HepG2 (cell line): ENCODE data around the gene ZNF3. TPM values are rescaled to one million over a fixed set of nuclear protein-coding genes. Genes with fewer than 3 reads are reported as not detected.

Source experiments
- ARNTL ChIP-seq: sonication (generic); formaldehyde crosslinking; IDR thresholded peaks from 2 replicates; pipeline ENCODE4 v1.4.0; 2020; ENCODE audit warnings: mild to moderate bottlenecking, missing genetic modification reagents
- ASH2L ChIP-seq: fragments of 300-600, 200-600 bp; sonication (generic); IDR thresholded peaks from 2 replicates; pipeline ENCODE4 v1.7.0; 2017; ENCODE audit warnings: low read depth, mild to moderate bottlenecking, moderate library complexity, mixed read lengths, low read length; ENCODE audit not compliant: insufficient read length
- BATF2 ChIP-seq: sonication (generic); formaldehyde crosslinking; IDR thresholded peaks from 2 replicates; pipeline ENCODE4 v1.8.0; 2022; ENCODE audit warnings: mild to moderate bottlenecking, missing genetic modification reagents, moderate library complexity
- ETV5 ChIP-seq: IDR thresholded peaks from 2 replicates; pipeline ENCODE4 v1.6.1; 2018; ENCODE audit warnings: missing biosample characterization, missing genetic modification reagents, inconsistent platforms, borderline replicate concordance
- FUBP1 ChIP-seq: sonication (generic); formaldehyde crosslinking; IDR thresholded peaks from 2 replicates; pipeline ENCODE4 v1.5.1; 2020; ENCODE audit warnings: missing genetic modification reagents, mild to moderate bottlenecking, borderline replicate concordance
- GATAD2A ChIP-seq: IDR thresholded peaks from 2 replicates; pipeline ENCODE4 v1.6.1; 2016
- GPN1 ChIP-seq: sonication (generic); formaldehyde crosslinking; IDR thresholded peaks from 2 replicates; pipeline ENCODE4 v1.5.1; 2020; ENCODE audit warnings: missing genetic modification reagents, borderline replicate concordance
- REXO4 ChIP-seq: sonication (generic); formaldehyde crosslinking; IDR thresholded peaks from 2 replicates; pipeline ENCODE4 v1.8.0; 2022; ENCODE audit warnings: missing genetic modification reagents, mild to moderate bottlenecking, borderline replicate concordance
- SOX13 ChIP-seq, 3 experiments: fragments of 450-650 bp in 1 of 3; sonication (generic) in 1 of 3; formaldehyde crosslinking in 1 of 3; IDR thresholded peaks in 2 of 3; conservative IDR thresholded peaks in 1 of 3; 2 replicates each; pipeline versions ENCODE4 v1.5.0 to v1.6.1; 2016 to 2020; ENCODE audit warnings: antibody characterized with exemption in 1 of 3, mild to moderate bottlenecking in 1 of 3, missing compliant biosample characterization in 1 of 3, missing genetic modification reagents in 1 of 3, moderate library complexity in 1 of 3
- TIGD3 ChIP-seq: sonication (generic); formaldehyde crosslinking; IDR thresholded peaks from 2 replicates; pipeline ENCODE4 v1.5.1; 2020; ENCODE audit warnings: mild to moderate bottlenecking, missing genetic modification reagents, borderline replicate concordance
- TOE1 ChIP-seq: sonication (generic); formaldehyde crosslinking; IDR thresholded peaks from 2 replicates; pipeline ENCODE4 v1.4.0; 2020; ENCODE audit warnings: mild to moderate bottlenecking, missing genetic modification reagents
- ZHX2 ChIP-seq, 2 experiments: sonication (generic) in 1 of 2; formaldehyde crosslinking in 1 of 2; IDR thresholded peaks; 2 replicates each; pipeline versions ENCODE4 v1.6.1 to v1.9.0; 2014 to 2022; ENCODE audit warnings: antibody characterized with exemption in 1 of 2, borderline replicate concordance in 1 of 2, inconsistent platforms in 1 of 2, low read depth in 1 of 2, missing genetic modification reagents in 1 of 2
- ZNF207 ChIP-seq: fragments of 450-650 bp; IDR thresholded peaks from 2 replicates; pipeline ENCODE4 v1.6.1; 2016; ENCODE audit warnings: antibody characterized with exemption, borderline replicate concordance
- ZNF296 ChIP-seq: sonication (generic); formaldehyde crosslinking; conservative IDR thresholded peaks from 2 replicates; pipeline ENCODE4 v1.5.0; 2020; ENCODE audit warnings: mild to moderate bottlenecking, missing genetic modification reagents
- ZNF331 ChIP-seq: sonication (generic); formaldehyde crosslinking; IDR thresholded peaks from 2 replicates; pipeline ENCODE4 v1.4.0; 2020; ENCODE audit warnings: missing genetic modification reagents
- ZNF33B ChIP-seq: sonication (generic); formaldehyde crosslinking; IDR thresholded peaks from 2 replicates; pipeline ENCODE4 v1.5.1; 2020; ENCODE audit warnings: mild to moderate bottlenecking, missing genetic modification reagents
- ZNF614 ChIP-seq: IDR thresholded peaks from 2 replicates; pipeline ENCODE4 v1.6.1; 2018; ENCODE audit warnings: missing biosample characterization, missing genetic modification reagents, inconsistent platforms, borderline replicate concordance
- ZNF703 ChIP-seq: sonication (generic); formaldehyde crosslinking; IDR thresholded peaks from 2 replicates; pipeline ENCODE4 v1.5.1; 2020; ENCODE audit warnings: missing genetic modification reagents, mild to moderate bottlenecking, moderate library complexity, borderline replicate concordance
- polyA plus RNA-seq, 8 experiments: library from polyadenylated mRNA; depleted of rRNA in 3 of 8; stranded (reverse) in 7 of 8; unstranded in 1 of 8; fragments of >200 nt; fragmentation: Illumina TruSeq in 4 of 8; extraction: Trizol in 4 of 8; gene quantifications; 2 replicates each; pipeline versions ENCODE4 v1.2.1 to v1.2.3, GENCODE V29; 2011 to 2016; ENCODE audit warnings: low read depth in 4 of 8, missing spikeins in 1 of 8, mixed read lengths in 1 of 8; ENCODE audit not compliant: insufficient read depth in 1 of 8
- total RNA-seq, 5 experiments: library from RNA; depleted of rRNA; stranded (reverse); fragments of >200 nt; fragmentation: Illumina TruSeq; extraction: Trizol; gene quantifications; 2 replicates each; pipeline ENCODE4 v1.2.3, GENCODE V29; 2016; ENCODE audit warnings: low read depth in 1 of 5

ZNF3 gene
- total and polyA plus RNA-seq, 2 of the 13 experiments (the other 11 are each of a cell fraction or from before 2014, with no cell fraction given): 33.7 to 56.9 TPM

- TF ChIP-seq ZNF207 (no peak), GPN1 (no peak), ZNF33B (CRISPR knock-in tag) (no peak), ZNF614 (CRISPR knock-in tag) (no peak), TOE1 (CRISPR knock-in tag) (no peak), ASH2L (no peak), REXO4 (CRISPR knock-in tag) (no peak), BATF2 (CRISPR knock-in tag) (no peak), ZNF331 (CRISPR knock-in tag) (no peak), TIGD3 (CRISPR knock-in tag) (no peak), SOX13 (IDR thresholded peaks at IDR 0.05) (no peak), SOX13 (CRISPR knock-in tag; conservative IDR thresholded peaks at IDR 0.05 in 1 of 2, IDR thresholded peaks at IDR 0.05 in 1 of 2) (peak in 1 of 2 experiments; percentile 3; a peak in 1 of 4 replicates), FUBP1 (CRISPR knock-in tag) (no peak), GATAD2A (CRISPR knock-in tag) (no peak), ZNF703 (CRISPR knock-in tag) (no peak), ARNTL (CRISPR knock-in tag) (no peak), ZNF296 (0 out of 2 replicates have a peak, but pooled peaks have one; percentile 59), ETV5 (CRISPR knock-in tag) (0 out of 2 replicates have a peak, but pooled peaks have one; percentile 28), ZHX2 (IDR thresholded peaks at IDR 0.05; ENCODE audit: low read depth) (no peak; the same call in 1 of the 2 replicates), ZHX2 (CRISPR knock-in tag; IDR thresholded peaks at IDR 0.05; ENCODE audit: borderline replicate concordance) (no peak)
Observed at GRCh38 chr7:100119970-100120732, 38.6 kb upstream of the ZNF3 start (continued).
